IPS DF 4.7 (cell line): ENCODE results near the gene ABLIM3.
"Not testable (repeated sequence)": the region's sequence is repeated elsewhere in the genome, so short reads cannot be mapped to it uniquely, and the experiment has no call there.

ENCODE experiments used
- DNase-seq: peaks from one replicate; pipeline ENCODE4 v3.0.0-alpha.2; 2013; ENCODE audit warnings: low spot score; ENCODE audit errors: extremely low read depth

Gene ABLIM3

GRCh38 chr5:149256451-149256850 lies 115.2 kb downstream of the ABLIM3 start:
- DNase-seq: no peak

GRCh38 chr5:149257131-149257530 lies 115.8 kb downstream of the ABLIM3 start:
- DNase-seq: no peak

GRCh38 chr5:149257889-149258705 lies 116.8 kb downstream of the ABLIM3 start:
- DNase-seq: no peak

GRCh38 chr5:149260761-149261160 lies 119.5 kb downstream of the ABLIM3 start:
- DNase-seq: no peak

- no peak for DNase-seq
Observed at GRCh38 chr5:149261246-149261645, 120.0 kb downstream of the ABLIM3 start.

GRCh38 chr5:149262315-149262714 lies 121.0 kb downstream of the ABLIM3 start:
- DNase-seq: no peak

GRCh38 chr5:149264439-149265067 lies 123.3 kb downstream of the ABLIM3 start:
- peak; percentile 46 for DNase-seq

GRCh38 chr5:149265068-149265465 lies 123.8 kb downstream of the ABLIM3 start:
- DNase-seq: no peak

GRCh38 chr5:149265597-149265996 lies 124.3 kb downstream of the ABLIM3 start:
- no peak for DNase-seq

- no peak for DNase-seq
Observed at GRCh38 chr5:149267241-149267973, 126.1 kb downstream of the ABLIM3 start.

GRCh38 chr5:149268928-149269557 lies 127.8 kb downstream of the ABLIM3 start:
- no peak for DNase-seq

- DNase-seq: no peak
Observed at GRCh38 chr5:149271195-149271715, 130.0 kb downstream of the ABLIM3 start.

GRCh38 chr5:149271716-149272563 lies 130.6 kb downstream of the ABLIM3 start, which contains the start of gene AFAP1L1:
Gene AFAP1L1 (plus strand): TSS chr5:149271859. CDS start chr5:149271969, 110 bp downstream.
- no peak for DNase-seq

GRCh38 chr5:149272781-149273180 lies 131.5 kb downstream of the ABLIM3 start:
- not testable (repeated sequence) for DNase-seq

GRCh38 chr5:149273237-149273636 lies 131.9 kb downstream of the ABLIM3 start:
- DNase-seq: no peak

GRCh38 chr5:149273950-149274349 lies 132.7 kb downstream of the ABLIM3 start:
- DNase-seq: no peak

- no peak for DNase-seq
Observed at GRCh38 chr5:149274939-149275338, 133.6 kb downstream of the ABLIM3 start.

GRCh38 chr5:149277801-149278200 lies 136.5 kb downstream of the ABLIM3 start:
- no peak for DNase-seq

GRCh38 chr5:149278451-149279210 lies 137.3 kb downstream of the ABLIM3 start:
- no peak for DNase-seq

- no peak for DNase-seq
Observed at GRCh38 chr5:149279661-149280060, 138.4 kb downstream of the ABLIM3 start.
